Astrocyte of the cerebellum (primary cell): ENCODE measurements around the gene EBF3.
"Not testable (repeated sequence)": the region's sequence is repeated elsewhere in the genome, so short reads cannot be mapped to it uniquely, and the experiment has no call there.

ENCODE experiments used
- DNase-seq: peaks from one replicate; pipeline ENCODE4 v3.0.0-alpha.2; 2011; ENCODE audit warnings: low read depth
- H3K4me3 ChIP-seq: 2 replicates; pipeline ENCODE4 v1.5.1; 2011; ENCODE audit warnings: mild to moderate bottlenecking, low read depth, low read length, moderate library complexity
- CTCF ChIP-seq: IDR thresholded peaks from 2 replicates; pipeline ENCODE4 v1.5.1; 2012; ENCODE audit warnings: low read length, low read depth, moderate library complexity, mild to moderate bottlenecking; ENCODE audit errors: missing control alignments
- in situ Hi-C: cut with HindIII; loops from 2 replicates; pipeline ENCODE4 v1.10.0; 2017; ENCODE audit warnings: low sequenced_read_pairs

The EBF3 gene

GRCh38 chr10:129922598-129923123, 41.4 kb downstream of the EBF3 start:
- H3K4me3 ChIP-seq = no peak overlapping the region

DNA sequence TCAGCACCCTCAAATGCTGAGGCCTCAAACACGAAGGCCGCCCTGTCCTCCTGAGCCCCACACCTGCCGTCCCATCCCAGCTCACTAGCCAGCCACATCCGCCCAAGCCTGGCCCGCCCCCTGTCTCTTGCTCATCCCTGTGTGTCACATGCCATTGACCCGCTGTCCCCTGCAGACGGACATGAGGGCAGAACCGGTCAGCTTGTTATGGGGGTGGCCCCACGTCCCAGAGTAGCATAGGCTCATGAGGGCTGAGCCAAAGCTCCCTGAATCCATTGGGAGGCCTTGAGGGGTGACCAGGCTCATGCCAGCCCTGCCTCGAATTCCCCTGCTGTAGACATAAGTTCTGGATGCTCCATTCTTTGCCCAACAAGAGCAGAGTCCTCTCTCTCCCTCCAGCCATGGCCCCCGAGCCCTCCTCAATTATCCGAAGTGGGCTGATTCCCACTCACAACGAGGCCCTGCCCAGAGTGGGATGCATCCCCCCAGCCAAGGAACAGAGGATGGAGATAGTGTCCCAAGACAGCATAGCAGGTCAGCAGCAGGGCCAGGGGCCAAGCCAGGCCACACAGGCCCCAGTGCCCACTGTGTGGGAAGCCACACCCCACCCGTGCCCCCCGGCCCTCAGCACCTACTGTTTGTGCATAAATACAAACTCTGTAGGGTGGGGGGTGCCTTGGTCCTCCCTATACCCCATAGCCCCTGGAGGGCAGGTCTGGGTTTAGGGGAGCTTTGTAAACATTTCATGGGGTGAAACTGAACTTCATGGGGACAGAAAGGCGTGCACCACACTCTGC, 42.1 kb downstream of the EBF3 start:
- no peak overlapping the region for H3K4me3 ChIP-seq
- no peak for TF ChIP-seq CTCF
- no peak for DNase-seq
- in situ Hi-C loops = no loop called here

More at GRCh38 chr10:129922598-129923123, 41.4 kb downstream of the EBF3 start:
- in situ Hi-C loops = no loop called here
- no peak for DNase-seq
- TF ChIP-seq CTCF = no peak

DNA sequence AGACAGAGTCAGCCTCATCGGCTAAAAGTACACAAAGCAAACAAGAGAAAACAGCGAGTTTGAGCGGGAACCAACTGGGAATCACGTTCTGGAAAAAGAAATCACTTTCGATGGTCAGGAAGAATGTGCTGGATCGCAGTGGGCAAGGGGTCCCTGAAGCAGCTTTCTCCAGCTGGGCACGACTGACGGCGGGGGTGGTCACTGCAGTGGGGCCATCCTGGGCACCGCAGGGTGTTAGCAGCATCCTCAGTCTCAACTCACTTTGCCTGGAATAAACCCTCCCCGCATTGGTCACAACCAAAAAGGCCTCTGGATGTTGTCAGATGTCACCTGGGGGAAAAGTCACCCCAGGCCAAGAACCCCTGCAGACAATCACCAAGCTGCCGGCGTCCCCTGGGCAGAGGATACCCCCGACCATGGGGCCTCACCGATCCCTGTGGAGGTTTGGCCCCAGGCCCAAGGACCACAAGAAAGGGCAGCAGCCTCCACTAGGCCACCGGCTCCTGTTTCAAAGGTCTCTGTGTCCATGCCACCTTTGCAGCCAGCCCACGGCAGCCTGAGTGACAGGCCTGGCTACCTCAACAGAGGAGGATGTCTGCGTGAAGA, 42.9 kb downstream of the EBF3 start:
- TF ChIP-seq CTCF = no peak
- in situ Hi-C loops = no loop called here
- H3K4me3 ChIP-seq = no peak overlapping the region
- DNase-seq = no peak

DNA sequence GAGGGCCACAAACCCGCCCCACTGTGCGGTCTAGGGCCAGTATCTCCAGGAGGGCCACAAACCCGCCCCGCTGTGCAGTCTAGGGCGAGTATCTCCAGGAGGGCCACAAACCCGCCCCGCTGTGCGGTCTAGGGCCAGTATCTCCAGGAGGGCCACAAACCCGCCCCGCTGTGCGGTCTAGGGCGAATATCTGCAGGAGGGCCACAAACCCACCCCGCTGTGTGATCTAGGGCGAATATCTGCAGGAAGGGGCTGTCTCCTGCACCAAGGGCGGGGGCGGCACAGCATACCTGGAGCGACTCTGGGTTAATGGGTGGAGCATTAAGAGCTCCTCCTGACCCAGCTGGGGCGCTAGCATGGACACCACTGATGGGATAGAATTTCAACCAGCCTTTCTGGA, 43.9 kb downstream of the EBF3 start:
- DNase-seq, H3K4me3 ChIP-seq, in situ Hi-C loops: not testable (repeated sequence)

DNA sequence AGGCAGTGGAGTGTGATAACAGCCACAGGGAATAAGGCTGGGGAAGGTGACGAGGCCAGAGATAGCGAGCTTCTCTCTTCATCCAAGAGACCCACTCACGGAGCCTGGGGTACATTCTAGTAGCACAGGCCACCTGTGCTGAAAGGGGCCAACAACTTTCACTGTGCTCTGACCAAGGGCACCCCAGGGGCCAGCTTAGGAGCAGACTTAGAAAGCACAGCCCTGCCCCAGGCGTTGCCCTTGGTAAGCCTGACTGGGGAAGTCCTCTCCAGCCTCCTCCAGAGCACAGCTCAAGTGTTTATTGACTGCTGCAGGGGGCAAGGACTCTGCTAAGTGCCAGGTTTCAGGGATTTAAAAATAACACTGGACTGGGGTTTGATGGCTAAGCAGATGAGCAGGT, 44.7 kb downstream of the EBF3 start:
- in situ Hi-C loops = no loop called here
- no peak for DNase-seq
- no peak overlapping the region for H3K4me3 ChIP-seq

GRCh38 chr10:129918836-129919235, 45.2 kb downstream of the EBF3 start:
- in situ Hi-C loops = no loop called here
- no peak for TF ChIP-seq CTCF
- DNase-seq = no peak

More for the DNA sequence above, 44.7 kb downstream of the EBF3 start:
- no peak for TF ChIP-seq CTCF

GRCh38 chr10:129918401-129918800, 45.7 kb downstream of the EBF3 start:
- H3K4me3 ChIP-seq = no peak overlapping the region
- in situ Hi-C loops = no loop called here
- DNase-seq = no peak
- no peak for TF ChIP-seq CTCF

More at GRCh38 chr10:129918836-129919235, 45.2 kb downstream of the EBF3 start:
- no peak overlapping the region for H3K4me3 ChIP-seq
